Mesodermal cell (in vitro differentiated cells): ENCODE measurements around the gene TEDC2.

Source experiments
- H3K27ac ChIP-seq: 2 replicates; pipeline ENCODE4 v1.7.0; 2013; ENCODE audit warnings: mild to moderate bottlenecking, low read depth, low read length, moderate library complexity; ENCODE audit not compliant: severe bottlenecking
- H3K36me3 ChIP-seq: 2 replicates; pipeline ENCODE4 v1.7.1; 2013; ENCODE audit warnings: mild to moderate bottlenecking, low read length, moderate library complexity; ENCODE audit not compliant: control insufficient read depth, insufficient read depth
- H3K4me1 ChIP-seq: one replicate; pipeline ENCODE4 v1.7.1; 2013; ENCODE audit warnings: mild to moderate bottlenecking, low read length; ENCODE audit not compliant: insufficient read depth, control insufficient read depth, poor library complexity, severe bottlenecking
- H3K4me3 ChIP-seq: 2 replicates; pipeline ENCODE4 v1.7.0; 2013; ENCODE audit warnings: low read length, control low read depth, mild to moderate bottlenecking; ENCODE audit not compliant: insufficient read depth, poor library complexity, severe bottlenecking; ENCODE audit errors: extremely low read depth
- H3K9me3 ChIP-seq: 2 replicates; pipeline ENCODE4 v1.7.1; 2013; ENCODE audit warnings: mild to moderate bottlenecking, low read length, moderate library complexity; ENCODE audit not compliant: control insufficient read depth
- WGBS, 2 experiments: methylation state at CpG; one replicate each; pipeline ENCODE4 v1.1.5; 2013; ENCODE audit warnings: missing lambda C conversion rate in 2 of 2; ENCODE audit not compliant: insufficient coverage in 2 of 2; 5-methylcytosine and 5-hydroxymethylcytosine counted together

Gene TEDC2

DNA sequence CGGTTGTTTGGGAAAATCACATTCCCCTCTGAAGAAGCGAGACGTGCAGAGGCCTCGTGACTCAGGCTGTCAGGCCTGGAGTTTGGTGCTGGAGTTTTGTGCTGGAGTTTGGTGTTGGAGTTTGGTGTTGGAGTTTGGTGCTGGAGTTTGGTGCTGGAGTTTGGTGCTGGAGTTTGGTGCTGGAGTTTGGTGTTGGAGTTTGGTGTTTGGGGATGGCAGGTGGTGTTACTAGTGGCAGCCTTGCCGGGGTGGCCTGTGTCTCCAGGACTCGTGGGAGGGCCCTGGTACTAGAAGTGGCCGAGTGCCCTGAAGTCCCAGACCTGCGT is 27.6 kb downstream of the TEDC2 start:
- no peaks in the 10 kb centered on the region for H3K9me3 ChIP-seq
- no peaks in the 10 kb centered on the region for H3K36me3 ChIP-seq
- WGBS, 2 experiments, result 87 to 97% methylated on average over 6 to 8 of the region's 8 CpGs
- H3K27ac ChIP-seq, result no peak overlapping the region
- peaks cover 8% of the 10 kb centered on the region for H3K4me1 ChIP-seq
- H3K4me3 ChIP-seq, result no peak overlapping the region

DNA sequence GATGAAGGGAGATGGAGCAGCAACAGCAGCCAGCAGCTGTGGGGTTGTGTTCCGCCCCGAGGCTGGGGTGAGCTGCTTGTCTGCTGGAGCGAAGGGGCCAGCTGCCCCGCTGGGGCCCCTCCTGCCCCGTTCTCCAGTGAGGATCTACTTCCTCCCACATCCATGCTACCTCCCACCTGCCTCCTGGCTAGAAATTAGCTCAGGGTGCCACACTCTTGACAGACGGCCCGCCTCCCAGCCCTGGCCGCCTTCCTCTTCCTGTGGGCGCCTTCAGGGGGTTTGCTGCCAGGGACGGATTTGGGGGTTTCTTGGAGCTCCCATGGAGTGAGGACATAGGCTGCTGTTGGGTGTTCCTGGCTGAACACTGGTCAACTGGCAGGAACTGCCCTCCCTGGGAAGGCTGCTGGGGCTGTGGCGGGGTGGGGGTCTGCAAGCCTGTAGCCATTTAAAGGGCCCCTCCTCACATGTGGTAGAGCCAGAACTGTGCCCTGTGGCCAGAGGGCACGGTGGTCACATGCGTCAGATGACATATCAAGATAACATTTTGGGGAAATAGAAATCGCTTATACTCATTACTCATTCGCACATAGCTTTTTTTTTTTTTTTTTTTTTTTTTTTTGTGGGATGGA is 28.1 kb downstream of the TEDC2 start:
- WGBS, 2 experiments, result 92 to 95% methylated on average over 8 to 10 of the region's 15 CpGs
- no peak overlapping the region for H3K27ac ChIP-seq
- no peak overlapping the region for H3K4me3 ChIP-seq
- H3K9me3 ChIP-seq, result no peaks in the 10 kb centered on the region
- H3K36me3 ChIP-seq, result no peaks in the 10 kb centered on the region
- H3K4me1 ChIP-seq, result peaks cover 8% of the 10 kb centered on the region

DNA sequence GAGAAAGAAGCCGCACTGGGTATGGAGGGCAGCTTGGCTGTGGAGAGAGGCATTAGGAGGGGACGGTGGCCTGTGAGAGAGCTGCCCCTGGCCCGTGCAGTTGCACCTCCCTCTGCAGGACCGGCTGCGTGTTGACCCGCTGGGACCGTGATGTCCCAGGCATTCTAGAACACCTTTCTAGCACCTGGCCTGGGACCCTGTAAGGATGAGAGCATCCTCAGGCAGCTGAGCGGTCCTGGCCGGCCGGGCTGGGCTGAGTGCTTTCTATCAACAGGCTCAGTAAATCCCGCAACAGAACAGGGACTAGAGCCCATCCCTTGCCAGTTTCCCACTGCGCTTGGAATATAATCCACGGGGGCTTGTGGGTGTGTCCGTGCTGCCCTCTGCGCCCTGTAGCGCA is 29.7 kb downstream of the TEDC2 start:
- Histone ChIP-seq H3K4me3 (no peak overlapping the region), H3K4me1 (peaks cover 8% of the 10 kb centered on the region), H3K27ac (no peak overlapping the region), H3K9me3 (no peaks in the 10 kb centered on the region), H3K36me3 (no peaks in the 10 kb centered on the region)
- WGBS, 2 experiments, result 92 to 94% methylated on average over 15 of the region's 16 CpGs

DNA sequence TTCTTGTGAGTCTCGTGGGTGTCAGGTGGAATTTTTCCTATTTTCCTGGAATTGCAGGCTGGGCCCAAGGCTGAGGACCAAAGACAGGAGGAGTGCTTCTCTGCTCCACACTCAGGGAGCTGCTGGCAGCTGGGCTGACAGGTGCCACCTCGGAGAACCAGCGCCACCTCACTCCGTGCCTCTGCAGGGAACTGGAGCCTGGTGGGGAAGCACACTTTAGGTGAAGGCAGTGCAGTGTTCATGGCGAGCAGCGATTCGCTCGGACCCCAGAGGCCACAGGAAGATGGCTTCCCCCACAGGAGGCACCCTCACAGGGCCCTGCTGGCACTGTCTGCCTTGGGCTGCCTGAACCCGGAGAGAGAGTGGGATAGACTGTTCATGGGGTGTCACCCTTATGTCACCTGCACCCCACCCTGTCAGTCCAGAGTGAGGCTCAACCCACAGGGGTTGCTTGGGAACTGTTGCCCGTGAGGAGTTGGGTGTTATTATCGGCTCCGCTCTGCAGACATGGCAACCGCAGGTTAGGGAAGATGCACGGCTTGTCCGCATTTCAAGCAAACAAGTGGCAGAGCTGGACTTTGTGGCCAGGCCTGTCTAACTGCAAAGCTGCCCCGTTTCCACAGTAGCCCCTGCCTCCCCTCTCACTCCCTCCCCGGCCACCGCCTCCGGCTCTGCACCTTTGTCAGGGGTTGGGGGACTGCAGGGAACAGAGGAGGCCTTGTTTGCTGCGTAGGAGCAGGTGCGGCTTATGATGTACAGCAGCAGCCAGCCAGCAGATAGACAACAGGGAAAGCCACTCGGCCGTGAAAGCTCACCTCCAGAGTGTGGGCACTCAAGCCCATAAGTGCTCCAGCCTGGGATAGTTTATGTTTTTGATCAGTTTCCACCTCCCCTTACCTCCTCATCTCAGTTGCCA is 30.5 kb downstream of the TEDC2 start:
- Histone ChIP-seq H3K4me3 (no peak overlapping the region), H3K27ac (no peak overlapping the region)
- WGBS, 2 experiments, result 92 to 96% methylated on average over 17 to 20 of the region's 23 CpGs

DNA sequence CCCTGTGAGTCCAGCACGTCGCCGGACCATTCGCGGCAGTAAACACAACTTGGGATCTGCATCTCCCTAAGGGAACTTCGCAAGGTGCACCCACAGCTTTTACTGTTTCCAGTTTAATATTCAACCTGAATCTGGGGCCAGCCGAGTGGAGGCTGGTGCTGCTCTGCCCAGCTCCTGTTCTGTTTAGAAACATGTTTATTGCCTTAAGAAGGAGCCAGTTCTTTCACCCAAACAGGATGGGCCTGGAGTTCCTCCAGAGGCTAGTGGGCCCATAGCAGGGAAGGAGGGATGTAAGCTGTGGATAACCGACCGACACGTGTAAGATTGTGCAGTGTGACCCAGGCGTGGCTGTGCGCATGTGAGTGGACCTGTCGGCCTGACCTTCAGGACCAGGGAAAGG is 32.4 kb downstream of the TEDC2 start:
- H3K4me3 ChIP-seq, result no peak overlapping the region
- H3K36me3 ChIP-seq, result no peaks in the 10 kb centered on the region
- H3K9me3 ChIP-seq, result no peaks in the 10 kb centered on the region
- no peak overlapping the region for H3K27ac ChIP-seq
- 93 to 98% methylated on average over 12 to 13 of the region's 13 CpGs for WGBS, 2 experiments
- H3K4me1 ChIP-seq, result peaks cover 2% of the 10 kb centered on the region

More for the DNA sequence above, 30.5 kb downstream of the TEDC2 start:
- Histone ChIP-seq H3K36me3 (no peaks in the 10 kb centered on the region), H3K9me3 (no peaks in the 10 kb centered on the region), H3K4me1 (peaks cover 8% of the 10 kb centered on the region)

DNA sequence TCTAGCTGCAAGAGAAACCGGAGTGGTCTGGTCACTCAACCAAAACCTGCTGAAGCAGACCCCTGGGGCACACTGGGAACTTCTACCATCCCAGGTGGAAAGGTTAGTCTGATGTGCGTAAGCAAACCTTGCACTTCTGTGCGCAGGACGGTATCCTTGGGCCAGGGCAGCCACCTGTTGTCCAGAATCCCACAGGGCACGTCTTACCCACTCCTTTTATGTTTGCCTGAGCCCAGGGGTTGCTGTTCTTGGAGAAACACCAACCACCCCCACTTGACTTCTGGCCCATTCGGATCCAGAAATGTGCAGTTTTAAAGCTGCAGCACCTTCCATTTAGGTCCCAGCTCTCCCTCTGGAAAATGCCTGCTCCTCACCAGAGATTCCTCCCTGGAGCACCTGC is 33.7 kb downstream of the TEDC2 start:
- Histone ChIP-seq H3K4me1 (no peaks in the 10 kb centered on the region), H3K36me3 (no peaks in the 10 kb centered on the region), H3K27ac (no peak overlapping the region), H3K9me3 (no peaks in the 10 kb centered on the region), H3K4me3 (no peak overlapping the region)
- WGBS, 2 experiments, result 92 to 97% methylated on average over 3 to 5 of the region's 6 CpGs

DNA sequence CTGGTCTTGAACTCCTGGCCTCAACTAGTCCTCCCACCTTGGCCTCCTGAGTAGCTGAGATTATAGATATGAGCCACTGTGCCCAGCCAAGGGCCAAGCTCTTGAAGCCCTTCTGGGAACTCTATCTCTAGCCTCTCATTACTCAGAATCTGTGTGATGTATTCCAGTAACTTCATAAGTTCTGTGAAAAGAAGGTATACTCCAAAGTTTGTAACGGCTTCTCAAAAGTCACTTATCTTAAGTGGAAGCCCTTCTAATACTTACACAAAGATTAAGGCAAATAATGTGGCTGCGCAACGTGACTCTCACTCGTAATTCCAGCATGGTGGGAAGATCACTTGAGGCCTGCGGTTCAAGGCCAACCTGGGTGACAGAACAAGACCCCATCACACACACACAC is 34.7 kb downstream of the TEDC2 start:
- no peak overlapping the region for H3K27ac ChIP-seq
- no peaks in the 10 kb centered on the region for H3K4me1 ChIP-seq
- H3K4me3 ChIP-seq, result no peak overlapping the region
- WGBS, 2 experiments, result 88% methylated on average over 4 of the region's 5 CpGs; no CpG with 5 or more reads in 1 of the 2 experiments
- no peaks in the 10 kb centered on the region for H3K9me3 ChIP-seq
- no peaks in the 10 kb centered on the region for H3K36me3 ChIP-seq

DNA sequence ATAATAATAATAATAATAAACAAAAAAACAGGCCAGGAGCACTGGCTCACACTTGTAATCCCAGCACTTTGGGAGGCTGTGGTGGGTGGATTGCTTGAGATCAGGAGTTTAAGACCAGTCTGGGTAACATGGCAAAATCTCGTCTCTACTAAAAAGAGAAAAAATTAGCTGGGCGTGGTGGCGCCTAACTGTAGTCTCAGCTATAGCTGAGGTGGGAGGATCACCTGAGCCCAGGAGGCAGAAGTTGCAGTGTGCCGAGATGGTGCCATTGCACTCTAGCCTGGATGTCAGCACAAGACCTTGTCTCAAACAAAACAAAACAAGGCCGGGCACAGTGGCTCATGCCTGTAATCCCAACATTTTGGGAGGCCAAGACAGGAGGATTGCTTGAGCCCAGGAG is 35.1 kb downstream of the TEDC2 start:
- WGBS, 2 experiments, result 88 to 93% methylated on average over 5 of the region's 5 CpGs
- no peaks in the 10 kb centered on the region for H3K9me3 ChIP-seq

DNA sequence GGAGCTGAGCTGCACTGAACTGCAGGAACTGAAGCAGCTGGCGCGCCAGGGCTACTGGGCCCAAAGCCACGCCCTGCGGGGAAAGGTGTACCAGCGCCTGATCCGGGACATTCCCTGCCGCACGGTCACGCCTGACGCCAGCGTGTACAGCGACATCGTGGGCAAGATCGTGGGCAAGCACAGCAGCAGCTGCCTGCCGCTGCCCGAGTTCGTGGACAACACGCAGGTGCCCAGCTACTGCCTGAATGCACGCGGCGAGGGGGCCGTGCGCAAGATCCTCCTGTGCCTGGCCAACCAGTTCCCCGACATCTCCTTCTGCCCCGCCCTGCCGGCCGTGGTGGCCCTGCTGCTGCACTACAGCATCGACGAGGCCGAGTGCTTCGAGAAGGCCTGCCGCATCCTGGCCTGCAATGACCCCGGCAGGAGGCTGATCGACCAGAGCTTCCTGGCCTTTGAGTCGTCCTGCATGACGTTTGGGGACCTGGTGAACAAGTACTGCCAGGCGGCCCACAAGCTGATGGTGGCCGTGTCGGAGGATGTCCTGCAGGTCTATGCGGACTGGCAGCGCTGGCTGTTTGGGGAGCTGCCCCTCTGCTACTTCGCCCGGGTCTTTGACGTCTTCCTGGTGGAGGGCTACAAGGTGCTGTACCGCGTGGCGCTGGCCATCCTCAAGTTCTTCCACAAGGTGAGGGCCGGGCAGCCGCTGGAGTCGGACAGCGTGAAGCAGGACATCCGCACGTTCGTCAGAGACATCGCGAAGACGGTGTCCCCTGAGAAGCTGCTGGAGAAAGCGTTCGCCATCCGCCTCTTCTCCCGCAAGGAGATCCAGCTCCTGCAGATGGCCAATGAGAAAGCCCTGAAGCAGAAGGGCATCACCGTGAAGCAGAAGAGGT is 36.6 kb downstream of the TEDC2 start:
- no peaks in the 10 kb centered on the region for H3K9me3 ChIP-seq
- 94 to 97% methylated on average over 62 of the region's 62 CpGs for WGBS, 2 experiments
- H3K27ac ChIP-seq, result no peak overlapping the region
- H3K4me3 ChIP-seq, result no peak overlapping the region
- H3K4me1 ChIP-seq, result peaks cover under 1% of the 10 kb centered on the region
- H3K36me3 ChIP-seq, result no peaks in the 10 kb centered on the region

More for the DNA sequence above, 35.1 kb downstream of the TEDC2 start:
- no peaks in the 10 kb centered on the region for H3K36me3 ChIP-seq
- H3K4me3 ChIP-seq, result no peak overlapping the region
- H3K4me1 ChIP-seq, result no peaks in the 10 kb centered on the region
- no peak overlapping the region for H3K27ac ChIP-seq

DNA sequence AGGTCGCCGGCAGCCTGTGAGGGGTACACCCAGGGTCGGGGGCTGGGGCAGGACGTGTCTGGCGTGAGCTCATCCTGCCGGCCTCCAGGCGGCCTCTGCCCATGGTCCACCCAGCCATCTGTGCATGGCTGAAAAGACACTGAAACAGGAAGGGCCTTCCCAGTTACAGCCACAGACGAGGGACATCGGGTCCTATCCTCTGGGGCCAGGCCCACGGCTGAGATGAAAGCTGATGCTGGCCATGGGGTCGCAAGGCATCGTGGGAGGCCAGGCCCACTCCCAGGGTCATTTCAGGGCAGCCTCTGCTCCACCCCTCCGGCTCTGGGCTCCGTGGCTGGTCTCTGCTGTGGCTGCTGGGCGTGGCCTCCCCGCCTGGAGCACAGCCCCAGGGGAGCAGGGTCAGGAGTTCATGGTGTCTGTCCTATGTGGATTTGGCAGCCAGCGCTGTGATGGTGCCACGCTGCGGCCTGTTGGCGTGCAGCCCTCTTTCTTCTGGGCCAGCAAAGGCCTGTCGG is 37.3 kb downstream of the TEDC2 start:
- H3K36me3 ChIP-seq, result no peaks in the 10 kb centered on the region
- no peak overlapping the region for H3K27ac ChIP-seq
- H3K4me1 ChIP-seq, result peaks cover 5% of the 10 kb centered on the region
- 87 to 90% methylated on average over 20 to 21 of the region's 21 CpGs for WGBS, 2 experiments
- no peak overlapping the region for H3K4me3 ChIP-seq
- H3K9me3 ChIP-seq, result no peaks in the 10 kb centered on the region
